Gastrocnemius medialis (tissue), 4 donors: ENCODE measurements around the gene TRAPPC5. TPM values are rescaled to one million over a fixed set of nuclear protein-coding genes. Genes with fewer than 3 reads are reported as not detected.

Experiments
- ATAC-seq, 2 donors: fragments of 150-250 bp; one replicate each; pipeline ENCODE4 v1.9.1; 2016
- DNase-seq, 2 donors: peaks; one replicate each; pipeline ENCODE4 v3.0.0-alpha.2; 2019
- H3K27ac ChIP-seq, 4 donors: fragments of 200-600 bp; sonication (generic); 1 replicate in 1 of 4; 2 replicates in 3 of 4; pipeline ENCODE4 v1.5.1; 2016 to 2018; ENCODE audit warnings: mild to moderate bottlenecking in 2 of 4, moderate library complexity in 1 of 4
- H3K27me3 ChIP-seq, 3 donors: fragments of 200-600 bp; sonication (generic) in 2 of 3; 1 replicate in 1 of 3; 2 replicates in 2 of 3; pipeline versions ENCODE4 v1.5.1 to v1.6.0; 2016 to 2019; ENCODE audit warnings: mild to moderate bottlenecking in 1 of 3, moderate library complexity in 1 of 3
- H3K36me3 ChIP-seq, 2 donors: fragments of 200-600 bp; sonication (generic) in 1 of 2; one replicate each; pipeline ENCODE4 v1.5.1; 2017 to 2018
- H3K4me1 ChIP-seq, 2 donors: fragments of 200-600 bp; sonication (generic) in 1 of 2; one replicate each; pipeline ENCODE4 v1.5.1; 2016 to 2017; ENCODE audit warnings: mild to moderate bottlenecking in 2 of 2
- H3K4me3 ChIP-seq, 4 donors: fragments of 200-600 bp; sonication (generic) in 3 of 4; 1 replicate in 1 of 4; 2 replicates in 3 of 4; pipeline ENCODE4 v1.5.1; 2016 to 2019; ENCODE audit warnings: mild to moderate bottlenecking in 2 of 4
- H3K9me3 ChIP-seq, 3 donors: fragments of 200-600 bp; sonication (generic) in 2 of 3; 1 replicate in 1 of 3; 2 replicates in 2 of 3; pipeline ENCODE4 v1.5.1; 2016 to 2019
- POLR2A ChIP-seq, 2 donors: fragments of 450-650 bp; IDR thresholded peaks; one replicate each; pipeline ENCODE4 v1.6.1; 2017; ENCODE audit warnings: antibody characterized with exemption in 2 of 2, mild to moderate bottlenecking in 2 of 2, moderate library complexity in 2 of 2
- in situ Hi-C, 4 donors: fragments of 200-750 bp; cut with MboI; loops; one replicate each; pipeline versions ENCODE4 v1.15.0 to v1.8.0; 2017; ENCODE audit warnings: low sequenced_read_pairs in 4 of 4
- intact Hi-C: fragments of 100-400 bp; cut with DNase I; formaldehyde crosslinking; loops from one replicate; pipeline ENCODE4 v1.15.1; 2023; ENCODE audit warnings: low total_unique reads
- total RNA-seq, 4 donors: library from RNA; depleted of rRNA; stranded (reverse); fragments of >200 nt; gene quantifications; one replicate each; pipeline versions ENCODE4 v1.1.0 to v1.2.3, GENCODE V29; 2016
- TF ChIP-seq, protein P1 (sequence below), 5 experiments: fragments of 450-650 bp in 3 of 5; fragments of 200-600 bp in 2 of 5; sonication (generic) in 2 of 5; IDR thresholded peaks in 4 of 5; conservative IDR thresholded peaks in 1 of 5; 1 replicate in 4 of 5; 2 replicates in 1 of 5; pipeline ENCODE4 v1.5.1; 2016 to 2019; ENCODE audit warnings: antibody characterized with exemption in 5 of 5, mild to moderate bottlenecking in 3 of 5, moderate library complexity in 3 of 5

Gene TRAPPC5
- total RNA-seq, 4 donors from 2014 or later: 109 to 146 (median 126) TPM

- H3K4me3 ChIP-seq: no peak overlapping the region
- DNase-seq (peak in 1 of 2 donors; percentile 19), ATAC-seq (no peak)
- in situ Hi-C loops (loop anchor here in 1 of 4 donors (10.0 kb wide), 1 partner anchor 112 kb away; no protein-coding TSS in a partner anchor), intact Hi-C loops (no loop called here)
- TF ChIP-seq POLR2A (IDR thresholded peaks at IDR 0.05): no peak
- TF ChIP-seq, protein P1, sequence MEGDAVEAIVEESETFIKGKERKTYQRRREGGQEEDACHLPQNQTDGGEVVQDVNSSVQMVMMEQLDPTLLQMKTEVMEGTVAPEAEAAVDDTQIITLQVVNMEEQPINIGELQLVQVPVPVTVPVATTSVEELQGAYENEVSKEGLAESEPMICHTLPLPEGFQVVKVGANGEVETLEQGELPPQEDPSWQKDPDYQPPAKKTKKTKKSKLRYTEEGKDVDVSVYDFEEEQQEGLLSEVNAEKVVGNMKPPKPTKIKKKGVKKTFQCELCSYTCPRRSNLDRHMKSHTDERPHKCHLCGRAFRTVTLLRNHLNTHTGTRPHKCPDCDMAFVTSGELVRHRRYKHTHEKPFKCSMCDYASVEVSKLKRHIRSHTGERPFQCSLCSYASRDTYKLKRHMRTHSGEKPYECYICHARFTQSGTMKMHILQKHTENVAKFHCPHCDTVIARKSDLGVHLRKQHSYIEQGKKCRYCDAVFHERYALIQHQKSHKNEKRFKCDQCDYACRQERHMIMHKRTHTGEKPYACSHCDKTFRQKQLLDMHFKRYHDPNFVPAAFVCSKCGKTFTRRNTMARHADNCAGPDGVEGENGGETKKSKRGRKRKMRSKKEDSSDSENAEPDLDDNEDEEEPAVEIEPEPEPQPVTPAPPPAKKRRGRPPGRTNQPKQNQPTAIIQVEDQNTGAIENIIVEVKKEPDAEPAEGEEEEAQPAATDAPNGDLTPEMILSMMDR (IDR thresholded peaks at IDR 0.05 in 4 of 5, conservative IDR thresholded peaks at IDR 0.05 in 1 of 5): no peak
- H3K4me1 ChIP-seq: peaks cover 0 to 2% of the 10 kb centered on the region in 2 donors
- H3K9me3 ChIP-seq: no peaks in the 10 kb centered on the region
- no peaks in the 10 kb centered on the region for H3K36me3 ChIP-seq
- peaks cover 6 to 19% (median 18%) of the 10 kb centered on the region in 3 donors for H3K27me3 ChIP-seq
- H3K27ac ChIP-seq: no peak overlapping the region
Observed at GRCh38 chr19:7676376-7676775, 4.3 kb upstream of the TRAPPC5 start.

DNA sequence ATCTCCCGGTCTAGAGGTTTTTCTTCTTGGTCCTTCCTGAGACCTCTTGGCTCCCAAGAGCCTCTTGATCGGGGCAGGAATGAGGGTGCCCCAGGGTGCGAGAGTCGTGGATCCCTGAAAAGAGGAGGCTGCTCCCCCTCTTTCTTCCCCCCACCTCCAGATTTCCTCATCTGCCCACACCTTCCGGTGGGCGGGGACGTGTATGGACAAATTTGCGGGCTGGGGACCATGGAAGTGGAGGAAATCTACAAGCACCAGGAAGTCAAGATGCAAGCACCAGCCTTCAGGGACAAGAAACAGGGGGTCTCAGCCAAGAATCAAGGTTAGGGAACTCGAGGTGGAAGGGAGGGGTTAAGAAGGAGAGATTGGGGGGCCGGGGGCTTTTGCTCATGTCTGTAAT is 3.8 kb upstream of the TRAPPC5 start, which contains the start of gene MCEMP1:
TSS of gene MCEMP1 (plus strand) at position 237 of the 400 bp plus-strand sequence. CDS start at position 268, 31 bp downstream.
- no peak within 1 kb of the TSS for H3K27ac ChIP-seq
- no peak within 1 kb of the TSS for H3K4me3 ChIP-seq
- TF ChIP-seq, protein P1 (IDR thresholded peaks at IDR 0.05 in 4 of 5, conservative IDR thresholded peaks at IDR 0.05 in 1 of 5): no peak
- TF ChIP-seq POLR2A (IDR thresholded peaks at IDR 0.05): no peak
- no peaks in the 10 kb centered on the region for H3K9me3 ChIP-seq
- H3K4me1 ChIP-seq: peaks cover 3 to 7% of the 10 kb centered on the region in 2 donors
- no peak for ATAC-seq
- no peak for DNase-seq
- in situ Hi-C loops (loop anchor here in 1 of 4 donors (10.0 kb wide), 1 partner anchor 112 kb away; no protein-coding TSS in a partner anchor), intact Hi-C loops (no loop called here)
- no peaks in the 10 kb centered on the region for H3K36me3 ChIP-seq
- H3K27me3 ChIP-seq: peaks cover 3 to 15% (median 14%) of the 10 kb centered on the region in 3 donors

DNA sequence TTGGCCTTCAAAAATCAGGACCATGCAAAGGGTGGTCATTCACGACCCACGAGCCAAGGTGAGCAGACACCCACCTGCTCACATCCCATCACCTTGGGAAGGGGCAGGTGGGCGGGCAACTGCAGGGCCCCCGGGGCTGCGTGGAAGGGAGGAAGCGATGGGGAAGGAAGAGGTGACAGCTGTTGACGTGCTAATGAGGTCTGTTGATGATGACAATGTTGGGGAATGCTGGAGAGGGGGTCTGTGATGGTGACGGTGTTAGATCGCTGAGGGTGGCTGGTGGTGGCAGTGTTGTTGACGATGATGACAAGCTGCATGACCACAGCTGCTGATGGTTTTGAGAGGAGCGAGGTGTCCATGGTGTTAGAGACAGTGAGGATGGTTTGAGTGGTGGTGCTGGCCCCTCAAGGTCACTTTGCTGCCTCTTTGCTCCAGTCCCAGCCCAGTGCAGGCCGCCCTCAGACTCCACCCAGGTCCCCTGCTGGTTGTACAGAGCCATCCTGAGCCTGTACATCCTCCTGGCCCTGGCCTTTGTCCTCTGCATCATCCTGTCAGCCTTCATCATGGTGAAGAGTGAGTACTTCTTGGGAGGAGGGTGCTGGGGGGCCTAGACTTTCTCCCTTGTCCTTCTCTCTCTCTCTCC is 2.8 kb upstream of the TRAPPC5 start:
- intact Hi-C loops: no loop called here
- Histone ChIP-seq H3K27ac (no peak overlapping the region), H3K4me3 (no peak overlapping the region), H3K4me1 (peaks cover 4 to 9% of the 10 kb centered on the region in 2 donors), H3K36me3 (peaks cover 0 to 4% of the 10 kb centered on the region in 2 donors), H3K27me3 (peaks cover 0 to 13% (median 5%) of the 10 kb centered on the region in 3 donors), H3K9me3 (no peaks in the 10 kb centered on the region)
- ATAC-seq: no peak
- in situ Hi-C loops: loop anchor here in 1 of 4 donors (10.0 kb wide), 1 partner anchor 113 kb away; no protein-coding TSS in a partner anchor
- TF ChIP-seq, protein P1 (IDR thresholded peaks at IDR 0.05 in 4 of 5, conservative IDR thresholded peaks at IDR 0.05 in 1 of 5): no peak
- TF ChIP-seq POLR2A (IDR thresholded peaks at IDR 0.05): no peak
- no peak for DNase-seq

- H3K36me3 ChIP-seq: peaks cover 0 to 18% of the 10 kb centered on the region in 2 donors
- no peak overlapping the region for H3K4me3 ChIP-seq
- intact Hi-C loops: no loop called here
- H3K27me3 ChIP-seq: peaks cover 0 to 11% (median 0%) of the 10 kb centered on the region in 3 donors
- TF ChIP-seq, protein P1 (IDR thresholded peaks at IDR 0.05 in 4 of 5, conservative IDR thresholded peaks at IDR 0.05 in 1 of 5): no peak
- no peak for TF ChIP-seq POLR2A (IDR thresholded peaks at IDR 0.05)
- H3K27ac ChIP-seq: no peak overlapping the region
- peaks cover 4 to 9% of the 10 kb centered on the region in 2 donors for H3K4me1 ChIP-seq
- in situ Hi-C loops: loop anchor here in 1 of 4 donors (10.0 kb wide), 1 partner anchor 114 kb away; no protein-coding TSS in a partner anchor
- DNase-seq (no peak), ATAC-seq (no peak)
- no peaks in the 10 kb centered on the region for H3K9me3 ChIP-seq
Observed at GRCh38 chr19:7678971-7679751, 1.5 kb upstream of the TRAPPC5 start.
